ENCODE results near the gene GALNT16.

The GALNT16 gene

DNA sequence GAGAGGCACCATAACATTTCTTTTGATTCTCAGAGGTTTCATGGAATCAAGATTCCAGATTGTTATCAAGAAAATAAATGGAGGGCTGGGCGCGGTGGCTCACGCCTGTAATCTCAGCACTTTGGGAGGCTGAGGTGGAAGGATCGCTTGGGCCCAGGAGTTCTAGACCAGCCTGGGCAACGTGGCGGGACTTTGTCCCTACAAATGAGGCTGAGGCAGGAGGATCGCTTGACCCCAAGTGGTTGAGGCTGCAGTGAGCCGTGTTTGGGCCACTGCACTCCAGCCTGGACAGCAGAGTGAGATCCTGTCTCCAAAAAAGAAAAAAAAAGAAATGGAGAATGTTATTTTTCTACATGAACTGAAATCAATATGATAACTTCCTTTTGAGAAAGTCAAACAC, 139.8 kb downstream of the GALNT16 start:
- Histone ChIP-seq H3K36me3 (replicated peaks) (peaks cover 24% of the 10 kb centered on the region), H3K4me3 (peak overlapping the region; percentile 80), H3K27me3 (ENCODE audit: low read depth) (no peaks in the 10 kb centered on the region), H3K9me3 (no peaks in the 10 kb centered on the region), H3K4me1 (peaks cover 25% of the 10 kb centered on the region)
- no peak for DNase-seq (ENCODE audit: low spot score in 2 of 2)
- in situ Hi-C loops (cut with MboI; ENCODE audit: low sequenced_read_pairs) = no loop called here

DNA sequence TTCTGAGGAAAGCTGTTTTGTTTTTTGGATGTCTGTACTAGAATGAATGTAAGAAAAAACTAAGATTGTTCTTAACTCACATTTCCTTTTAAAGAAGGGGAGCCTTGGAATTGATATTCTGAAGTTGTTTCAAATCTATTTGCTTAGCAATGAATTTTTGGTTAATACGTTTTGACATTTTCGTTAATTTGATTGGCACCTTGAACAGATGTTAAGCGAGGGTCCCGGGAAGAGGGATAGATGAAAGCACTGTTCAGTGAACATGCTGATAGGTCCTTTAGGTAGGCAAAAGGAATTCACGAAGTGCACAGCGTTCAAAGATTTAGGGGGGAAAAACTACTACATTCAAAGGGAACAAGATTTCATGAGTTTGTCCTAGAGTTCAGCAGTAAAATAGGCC, 140.2 kb downstream of the GALNT16 start:
- peaks cover 20% of the 10 kb centered on the region for H3K36me3 ChIP-seq (replicated peaks)
- in situ Hi-C loops (cut with MboI; ENCODE audit: low sequenced_read_pairs) = no loop called here
- no peak for DNase-seq (ENCODE audit: low spot score in 2 of 2)

DNA sequence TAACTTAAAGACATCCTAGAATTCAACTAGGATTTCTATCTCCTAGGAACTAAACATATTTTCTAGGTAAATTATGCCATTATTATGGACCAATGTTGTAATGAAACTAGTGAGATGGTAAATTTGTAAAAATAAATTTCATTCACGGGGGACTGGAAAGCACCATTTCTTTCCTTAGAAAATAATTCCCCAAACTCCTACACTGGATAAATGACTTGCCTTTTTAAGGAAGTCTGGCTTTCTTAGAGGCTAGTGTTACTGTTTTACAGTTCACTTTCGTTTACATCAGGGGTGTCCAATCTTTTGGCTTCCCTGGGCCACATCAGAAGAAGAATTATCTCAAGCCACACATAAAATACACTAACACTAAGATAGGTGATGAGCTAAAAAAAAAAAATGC, 141.9 kb downstream of the GALNT16 start:
- peaks cover 17% of the 10 kb centered on the region for H3K4me1 ChIP-seq
- H3K4me3 ChIP-seq = peak overlapping the region; percentile 80; the same call in 1 of the 2 replicates
- in situ Hi-C loops (cut with MboI; ENCODE audit: low sequenced_read_pairs) = no loop called here

More for the DNA sequence above, 140.2 kb downstream of the GALNT16 start:
- Histone ChIP-seq H3K27me3 (ENCODE audit: low read depth) (no peaks in the 10 kb centered on the region), H3K4me3 (peak overlapping the region; percentile 80), H3K4me1 (peaks cover 25% of the 10 kb centered on the region), H3K9me3 (no peaks in the 10 kb centered on the region)

DNA sequence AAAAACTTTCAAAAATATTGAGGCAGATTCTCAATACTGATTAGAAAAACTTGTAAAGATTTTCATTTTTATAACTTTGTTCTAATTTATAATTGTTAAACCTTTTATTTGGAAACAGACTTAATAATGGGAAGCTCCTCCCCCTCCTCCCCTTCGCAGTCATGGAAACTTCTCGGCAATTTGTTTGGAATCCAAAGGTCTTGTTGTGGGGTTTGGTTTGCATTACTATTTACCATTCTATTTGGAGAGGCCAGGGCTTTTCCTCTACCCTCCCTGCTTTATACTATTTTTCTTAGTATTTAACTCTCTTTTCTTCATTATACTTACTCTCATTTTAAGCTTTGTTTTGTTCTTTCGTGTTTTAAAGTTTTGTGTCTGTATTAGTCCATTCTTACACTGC, 144.5 kb downstream of the GALNT16 start:
- no peak for DNase-seq (ENCODE audit: low spot score in 2 of 2)
- no peaks in the 10 kb centered on the region; the same call in 1 of the 2 replicates for H3K36me3 ChIP-seq (replicated peaks)
- in situ Hi-C loops (cut with MboI; ENCODE audit: low sequenced_read_pairs) = no loop called here
- H3K9me3 ChIP-seq = no peaks in the 10 kb centered on the region
- H3K27me3 ChIP-seq (ENCODE audit: low read depth) = no peaks in the 10 kb centered on the region
- peaks cover 15% of the 10 kb centered on the region for H3K4me1 ChIP-seq
- H3K4me3 ChIP-seq = no peak overlapping the region

More for the DNA sequence above, 141.9 kb downstream of the GALNT16 start:
- H3K27me3 ChIP-seq (ENCODE audit: low read depth) = no peaks in the 10 kb centered on the region
- peaks cover 4% of the 10 kb centered on the region for H3K36me3 ChIP-seq (replicated peaks)
- DNase-seq (ENCODE audit: low spot score in 2 of 2) = no peak
- no peaks in the 10 kb centered on the region for H3K9me3 ChIP-seq

DNA sequence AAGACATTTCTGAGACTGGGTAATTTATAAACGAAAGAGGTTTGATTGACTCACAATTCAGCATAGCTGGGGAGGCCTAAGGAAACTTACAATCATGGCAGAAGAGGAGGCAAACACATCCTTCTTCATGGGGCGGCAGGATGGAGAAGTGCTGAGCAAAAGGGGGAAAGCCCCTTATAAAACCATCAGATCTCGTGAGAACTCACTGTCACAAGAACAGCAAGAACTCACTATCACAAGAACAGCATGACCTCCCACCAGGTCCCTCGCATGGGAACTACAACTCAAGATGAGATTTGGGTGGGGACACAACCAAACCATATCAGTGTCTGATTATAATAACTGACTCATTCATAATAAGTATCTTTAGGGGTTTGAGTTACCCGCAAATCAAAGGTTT, 144.9 kb downstream of the GALNT16 start:
- no peak overlapping the region for H3K4me3 ChIP-seq
- in situ Hi-C loops (cut with MboI; ENCODE audit: low sequenced_read_pairs) = no loop called here
- H3K9me3 ChIP-seq = no peaks in the 10 kb centered on the region

DNA sequence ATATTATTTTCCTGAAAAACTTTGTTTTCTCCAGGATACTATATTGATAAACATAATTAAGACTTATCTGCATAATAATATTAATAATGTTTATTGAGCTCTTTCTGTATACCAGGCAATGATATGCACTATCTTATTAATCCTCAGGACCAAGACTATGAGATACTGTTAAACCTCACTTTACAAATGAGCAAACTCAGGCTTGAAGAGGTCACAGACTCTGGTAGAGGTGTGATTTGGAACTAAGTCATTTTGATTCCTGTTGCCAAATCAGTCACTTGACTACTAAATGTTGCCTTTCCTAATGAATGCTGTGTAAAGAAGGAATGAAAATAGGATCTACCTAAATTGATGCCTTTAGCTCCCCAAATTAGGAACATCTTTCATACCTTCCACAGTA, 145.8 kb downstream of the GALNT16 start:
- H3K36me3 ChIP-seq (replicated peaks) = no peaks in the 10 kb centered on the region; the same call in 1 of the 2 replicates
- in situ Hi-C loops (cut with MboI; ENCODE audit: low sequenced_read_pairs) = no loop called here
- H3K4me1 ChIP-seq = peaks cover 11% of the 10 kb centered on the region
- no peaks in the 10 kb centered on the region for H3K27me3 ChIP-seq (ENCODE audit: low read depth)
- DNase-seq (ENCODE audit: low spot score in 2 of 2) = no peak
- no peak overlapping the region for H3K4me3 ChIP-seq
- no peaks in the 10 kb centered on the region for H3K9me3 ChIP-seq

More for the DNA sequence above, 144.9 kb downstream of the GALNT16 start:
- Histone ChIP-seq H3K4me1 (peaks cover 15% of the 10 kb centered on the region), H3K36me3 (replicated peaks) (no peaks in the 10 kb centered on the region; the same call in 1 of the 2 replicates), H3K27me3 (ENCODE audit: low read depth) (no peaks in the 10 kb centered on the region)
- no peak for DNase-seq (ENCODE audit: low spot score in 2 of 2)
